Type B pancreatic cell (in vitro differentiated cells): Measurements from ENCODE around the gene OVAAL. TPM values are rescaled to one million over a fixed set of nuclear protein-coding genes. Genes with fewer than 3 reads are reported as not detected.
A peak's percentile ranks its signal among the peaks of the same experiment; 100 is the strongest.

Experiments
- DNase-seq: peaks from one replicate; pipeline ENCODE4 v3.0.0; 2021; ENCODE audit warnings: mixed read lengths; ENCODE audit not compliant: unreplicated experiment; ENCODE audit errors: extremely low spot score
- H3K27ac Mint-ChIP-seq: 2 replicates; pipeline ENCODE4 v1.8.0; 2021; ENCODE audit warnings: mild to moderate bottlenecking, mixed read lengths
- H3K27me3 Mint-ChIP-seq: 2 replicates; pipeline ENCODE4 v1.8.0; 2021; ENCODE audit warnings: mixed read lengths
- H3K36me3 Mint-ChIP-seq: 2 replicates; pipeline ENCODE4 v1.8.0; 2021; ENCODE audit warnings: mixed read lengths
- H3K4me1 Mint-ChIP-seq: one replicate; pipeline ENCODE4 v1.8.0; 2021; ENCODE audit warnings: mixed read lengths; ENCODE audit not compliant: unreplicated experiment
- H3K4me3 Mint-ChIP-seq: 2 replicates; pipeline ENCODE4 v1.8.0; 2021; ENCODE audit warnings: mild to moderate bottlenecking, mixed read lengths
- H3K9me3 Mint-ChIP-seq: 2 replicates; pipeline ENCODE4 v1.8.0; 2021; ENCODE audit warnings: mixed read lengths
- CTCF ChIP-seq: fragments of 200-600 bp; sonication (generic); conservative IDR thresholded peaks from 2 replicates; pipeline ENCODE4 v1.5.0; 2021; ENCODE audit warnings: antibody characterized with exemption, mild to moderate bottlenecking
- total RNA-seq: library from RNA; stranded (reverse); gene quantifications from 2 replicates; pipeline ENCODE4 v1.2.1, GENCODE V29; 2021; ENCODE audit warnings: low replicate concordance

Gene OVAAL
- total RNA-seq, 1 donor from 2014 or later, result not detected

- H3K36me3 Mint-ChIP-seq, result no peaks in the 10 kb centered on the region
- H3K9me3 Mint-ChIP-seq, result no peaks in the 10 kb centered on the region
Measured at GRCh38 chr1:180527101-180527669, 31.6 kb upstream of the OVAAL start.

GRCh38 chr1:180528868-180529470 lies 29.8 kb upstream of the OVAAL start:
- no peak overlapping the region for H3K4me3 Mint-ChIP-seq
- H3K27ac Mint-ChIP-seq, result no peak overlapping the region
- no peak for DNase-seq
- peaks cover 8% of the 10 kb centered on the region for H3K27me3 Mint-ChIP-seq
- no peak for TF ChIP-seq CTCF
- H3K36me3 Mint-ChIP-seq, result no peaks in the 10 kb centered on the region
- H3K9me3 Mint-ChIP-seq, result no peaks in the 10 kb centered on the region
- peaks cover 33% of the 10 kb centered on the region for H3K4me1 Mint-ChIP-seq

More at GRCh38 chr1:180527101-180527669, 31.6 kb upstream of the OVAAL start:
- Mint-ChIP-seq H3K27me3 (peaks cover 8% of the 10 kb centered on the region), H3K4me1 (peaks cover 28% of the 10 kb centered on the region), H3K27ac (no peak overlapping the region), H3K4me3 (no peak overlapping the region)
- DNase-seq, result no peak
- no peak for TF ChIP-seq CTCF

GRCh38 chr1:180530501-180530900 lies 28.3 kb upstream of the OVAAL start:
- DNase-seq, result no peak
- Mint-ChIP-seq H3K27ac (peak overlapping the region; percentile 6), H3K4me1 (peaks cover 26% of the 10 kb centered on the region), H3K27me3 (peaks cover 8% of the 10 kb centered on the region), H3K36me3 (no peaks in the 10 kb centered on the region), H3K4me3 (no peak overlapping the region), H3K9me3 (no peaks in the 10 kb centered on the region)
- no peak for TF ChIP-seq CTCF

- H3K9me3 Mint-ChIP-seq, result no peaks in the 10 kb centered on the region
- TF ChIP-seq CTCF, result no peak
- no peak overlapping the region for H3K4me3 Mint-ChIP-seq
- no peak overlapping the region for H3K27ac Mint-ChIP-seq
- H3K4me1 Mint-ChIP-seq, result peaks cover 11% of the 10 kb centered on the region
- H3K27me3 Mint-ChIP-seq, result no peaks in the 10 kb centered on the region
- DNase-seq, result no peak
- H3K36me3 Mint-ChIP-seq, result no peaks in the 10 kb centered on the region
Measured at GRCh38 chr1:180532854-180533253, 25.9 kb upstream of the OVAAL start.

GRCh38 chr1:180533266-180533987 lies 25.3 kb upstream of the OVAAL start:
- Mint-ChIP-seq H3K27me3 (no peaks in the 10 kb centered on the region), H3K4me1 (peaks cover 11% of the 10 kb centered on the region), H3K36me3 (no peaks in the 10 kb centered on the region), H3K4me3 (no peak overlapping the region), H3K27ac (peak overlapping the region; percentile 13), H3K9me3 (no peaks in the 10 kb centered on the region)
- no peak for DNase-seq
- TF ChIP-seq CTCF, result peak; percentile 96
